Measurements from ENCODE around the gene NFKB2.

DNA sequence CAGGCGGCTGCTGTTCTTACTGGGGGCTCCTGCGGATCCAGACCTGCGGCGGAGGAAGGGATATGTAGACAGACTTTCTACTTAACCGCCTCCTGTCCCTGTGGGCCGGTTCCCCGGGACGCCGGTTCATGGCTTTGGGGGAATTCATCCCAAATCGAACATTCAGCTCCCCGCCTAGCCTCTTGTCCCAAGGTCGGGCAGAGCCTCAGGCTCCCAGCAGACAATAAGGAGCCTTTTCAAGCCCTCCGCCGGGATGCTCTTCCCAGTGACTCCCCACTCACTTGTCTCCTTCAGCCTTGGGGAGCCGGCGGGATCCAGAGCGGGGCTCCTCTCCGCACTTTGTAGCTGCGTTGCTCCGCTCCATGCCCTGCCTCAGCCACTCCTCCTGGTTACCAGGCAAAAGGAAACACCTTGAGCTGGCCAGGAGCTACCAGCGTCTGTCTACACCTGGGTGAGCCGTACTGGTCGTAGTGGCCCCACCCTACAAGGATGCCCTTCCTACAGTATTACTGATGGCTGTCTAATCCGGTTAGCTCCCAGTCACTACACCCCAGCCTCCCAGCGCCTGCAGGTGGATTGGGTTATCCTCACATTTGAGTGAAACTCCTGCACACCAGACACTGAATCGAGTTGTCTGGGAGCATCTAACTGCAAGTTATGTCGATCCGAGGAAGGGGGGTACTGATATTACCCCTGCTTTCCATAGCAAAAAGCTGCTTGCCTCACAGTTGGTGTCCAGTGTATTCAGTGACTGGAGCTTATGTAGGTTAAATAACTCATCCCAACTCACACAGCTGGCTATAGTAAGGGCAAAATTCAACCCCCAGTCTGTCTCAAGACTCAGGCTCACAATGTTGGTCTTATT lies 55.8 kb downstream of the NFKB2 start, which contains the start of gene C10orf95:
- no peak for TF ChIP-seq POLR2AphosphoS5 (IDR thresholded peaks at IDR 0.05; ENCODE audit: low read depth, low read length)
- no peak for TF ChIP-seq TAF1 (IDR thresholded peaks at IDR 0.05; ENCODE audit: borderline replicate concordance, insufficient read depth, low read length)
